HUES64 (cell line): ENCODE results near the gene CDC73.

Experiments used
- H3K27ac ChIP-seq: 2 replicates; pipeline ENCODE4 v1.7.0; 2013; ENCODE audit warnings: low read depth, low read length, inconsistent platforms
- H3K27me3 ChIP-seq: 2 replicates; pipeline ENCODE4 v1.6.1; 2013; ENCODE audit warnings: mild to moderate bottlenecking, low read length; ENCODE audit not compliant: insufficient read depth
- H3K36me3 ChIP-seq: 2 replicates; pipeline ENCODE4 v1.6.1; 2013; ENCODE audit warnings: mild to moderate bottlenecking, low read length; ENCODE audit not compliant: insufficient read depth
- H3K4me1 ChIP-seq: 2 replicates; pipeline ENCODE4 v1.6.1; 2013; ENCODE audit warnings: mild to moderate bottlenecking, low read length, moderate library complexity; ENCODE audit not compliant: insufficient read depth
- H3K4me3 ChIP-seq: 2 replicates; pipeline ENCODE4 v1.5.1; 2013; ENCODE audit warnings: mild to moderate bottlenecking, low read length, moderate library complexity
- H3K9ac ChIP-seq: 2 replicates; pipeline ENCODE4 v1.6.1; 2013; ENCODE audit warnings: mild to moderate bottlenecking, low read depth, low read length
- H3K9me3 ChIP-seq: 2 replicates; pipeline ENCODE4 v1.6.1; 2013; ENCODE audit warnings: low read depth, low read length; ENCODE audit not compliant: insufficient read depth
- WGBS: fragments of 150-250, 120-280 bp; methylation state at CpG from one replicate; pipeline ENCODE4 v1.1.7; 2013; ENCODE audit warnings: missing lambda C conversion rate; 5-methylcytosine and 5-hydroxymethylcytosine counted together

The CDC73 gene

GRCh38 chr1:193103759-193104501 is 17.9 kb upstream of the CDC73 start:
- Histone ChIP-seq H3K9ac (peak overlapping the region; percentile 54), H3K4me3 (peak overlapping the region; percentile 75), H3K9me3 (no peaks in the 10 kb centered on the region), H3K27ac (no peak overlapping the region), H3K36me3 (peaks cover 5% of the 10 kb centered on the region; the same call in 1 of the 2 replicates), H3K27me3 (peaks cover 20% of the 10 kb centered on the region), H3K4me1 (no peaks in the 10 kb centered on the region)
- WGBS: 58% methylated on average over 9 of the region's 9 CpGs

- Histone ChIP-seq H3K9me3 (no peaks in the 10 kb centered on the region), H3K4me3 (peak overlapping the region; percentile 75), H3K27me3 (peaks cover 20% of the 10 kb centered on the region), H3K9ac (peak overlapping the region; percentile 54), H3K27ac (no peak overlapping the region), H3K4me1 (no peaks in the 10 kb centered on the region), H3K36me3 (peaks cover 5% of the 10 kb centered on the region; the same call in 1 of the 2 replicates)
- WGBS: under 1% methylated on average over 24 of the region's 24 CpGs
These were observed 17.3 kb upstream of the CDC73 start for GRCh38 chr1:193104502-193104906.

GRCh38 chr1:193104907-193105820 is 16.7 kb upstream of the CDC73 start, which contains the start of gene GLRX2:
TSS of gene GLRX2 (minus strand) at chr1:193105414. CDS start at chr1:193105382, 32 bp downstream.
- Histone ChIP-seq H3K36me3 (peaks cover 5% of the 10 kb centered on the region; the same call in 1 of the 2 replicates), H3K4me1 (no peaks in the 10 kb centered on the region), H3K4me3 (peak within 1 kb of the TSS; percentile 75), H3K27me3 (peaks cover 20% of the 10 kb centered on the region), H3K9ac (peak within 1 kb of the TSS; percentile 65), H3K27ac (peak within 1 kb of the TSS; percentile 71), H3K9me3 (no peaks in the 10 kb centered on the region)
- WGBS: under 1% methylated on average over 73 of the region's 73 CpGs

- Histone ChIP-seq H3K9me3 (no peaks in the 10 kb centered on the region), H3K4me3 (peak overlapping the region; percentile 75)
- 63% methylated on average over 2 of the region's 4 CpGs for WGBS
These were observed 16.0 kb upstream of the CDC73 start for GRCh38 chr1:193105821-193106177.

GRCh38 chr1:193108471-193108870 is 13.4 kb upstream of the CDC73 start:
- 92% methylated on average over 2 of the region's 3 CpGs for WGBS
- H3K9me3 ChIP-seq: no peaks in the 10 kb centered on the region
- H3K36me3 ChIP-seq: no peaks in the 10 kb centered on the region
- H3K4me1 ChIP-seq: peaks cover 9% of the 10 kb centered on the region
- H3K27ac ChIP-seq: no peak overlapping the region
- H3K4me3 ChIP-seq: no peak overlapping the region
- no peak overlapping the region for H3K9ac ChIP-seq
- H3K27me3 ChIP-seq: peaks cover 10% of the 10 kb centered on the region

More at GRCh38 chr1:193105821-193106177, 16.0 kb upstream of the CDC73 start:
- no peaks in the 10 kb centered on the region for H3K36me3 ChIP-seq
- H3K9ac ChIP-seq: peak overlapping the region; percentile 65
- H3K27ac ChIP-seq: peak overlapping the region; percentile 71
- peaks cover 20% of the 10 kb centered on the region for H3K27me3 ChIP-seq
- no peaks in the 10 kb centered on the region for H3K4me1 ChIP-seq

- H3K4me3 ChIP-seq: no peak overlapping the region
- 100% methylated on average over 1 of the region's 1 CpG for WGBS
- no peaks in the 10 kb centered on the region for H3K9me3 ChIP-seq
- no peaks in the 10 kb centered on the region for H3K27me3 ChIP-seq
- H3K4me1 ChIP-seq: peaks cover 20% of the 10 kb centered on the region
- H3K27ac ChIP-seq: no peak overlapping the region
- no peaks in the 10 kb centered on the region for H3K36me3 ChIP-seq
- H3K9ac ChIP-seq: no peak overlapping the region
These were observed 12.2 kb upstream of the CDC73 start for GRCh38 chr1:193109619-193110018.

- H3K9me3 ChIP-seq: no peaks in the 10 kb centered on the region
- no peaks in the 10 kb centered on the region for H3K36me3 ChIP-seq
- peaks cover 26% of the 10 kb centered on the region for H3K4me1 ChIP-seq
- no peaks in the 10 kb centered on the region for H3K27me3 ChIP-seq
- 86% methylated on average over 1 of the region's 1 CpG for WGBS
- no peak overlapping the region for H3K27ac ChIP-seq
- H3K9ac ChIP-seq: no peak overlapping the region
- no peak overlapping the region for H3K4me3 ChIP-seq
These were observed 11.6 kb upstream of the CDC73 start for GRCh38 chr1:193110246-193110645.

GRCh38 chr1:193110864-193111263 is 11.0 kb upstream of the CDC73 start:
- Histone ChIP-seq H3K27ac (no peak overlapping the region), H3K9me3 (no peaks in the 10 kb centered on the region), H3K4me3 (no peak overlapping the region), H3K27me3 (no peaks in the 10 kb centered on the region), H3K4me1 (peaks cover 30% of the 10 kb centered on the region), H3K9ac (no peak overlapping the region), H3K36me3 (no peaks in the 10 kb centered on the region)
- 94% methylated on average over 2 of the region's 3 CpGs for WGBS

GRCh38 chr1:193111641-193112090 is 10.2 kb upstream of the CDC73 start:
- H3K27me3 ChIP-seq: no peaks in the 10 kb centered on the region
- no peak overlapping the region for H3K27ac ChIP-seq
- no peak overlapping the region for H3K9ac ChIP-seq
- no peaks in the 10 kb centered on the region for H3K36me3 ChIP-seq
- no peak overlapping the region for H3K4me3 ChIP-seq
- no peaks in the 10 kb centered on the region for H3K9me3 ChIP-seq
- 71% methylated on average over 6 of the region's 6 CpGs for WGBS
- peaks cover 30% of the 10 kb centered on the region for H3K4me1 ChIP-seq

- Histone ChIP-seq H3K36me3 (no peaks in the 10 kb centered on the region), H3K9me3 (no peaks in the 10 kb centered on the region), H3K9ac (no peak overlapping the region), H3K27me3 (no peaks in the 10 kb centered on the region), H3K4me3 (no peak overlapping the region), H3K27ac (peak overlapping the region; percentile 55), H3K4me1 (peaks cover 30% of the 10 kb centered on the region)
- WGBS: 62% methylated on average over 9 of the region's 9 CpGs
These were observed 8.4 kb upstream of the CDC73 start for GRCh38 chr1:193113258-193113991.
